ENCODE results near the gene DARS1. TPM values are rescaled to one million over a fixed set of nuclear protein-coding genes. Genes with fewer than 3 reads are reported as not detected.

Gene DARS1
- total and polyA plus RNA-seq, 9 donors, result 55.2 to 79.5 (median 69.7) TPM

DNA sequence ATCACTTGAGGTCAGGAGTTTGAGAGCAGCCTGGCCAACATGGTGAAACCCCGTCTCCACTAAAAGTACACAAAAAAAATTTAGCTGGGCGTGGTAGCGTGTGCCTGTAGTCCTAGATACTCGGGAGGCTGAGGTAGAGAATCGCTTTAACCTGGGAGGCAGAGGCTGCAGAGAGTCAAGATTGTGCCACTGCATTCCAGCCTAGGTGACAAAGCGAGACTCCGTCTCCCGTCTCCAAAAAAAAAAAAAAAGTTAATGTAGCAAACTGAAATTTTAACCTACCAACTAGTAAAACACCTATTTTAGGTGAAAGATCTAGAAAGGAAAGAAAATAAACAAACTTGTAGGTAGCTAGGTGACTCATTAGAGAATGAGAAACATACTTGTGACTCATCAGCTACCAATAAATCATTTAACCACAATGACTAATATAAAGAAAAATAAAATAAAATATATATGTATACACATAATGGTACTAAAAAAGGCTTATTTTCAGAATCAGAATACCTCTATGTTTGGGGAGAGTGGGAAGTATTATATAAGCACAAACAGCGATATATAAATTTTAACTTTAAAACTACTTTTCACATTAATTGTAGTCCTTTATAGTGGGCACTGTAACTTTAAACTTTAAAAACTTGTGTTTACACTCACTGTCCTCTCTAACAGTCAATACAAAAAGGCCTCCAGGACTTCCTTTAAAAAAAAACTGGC is 36.6 kb downstream of the DARS1 start:
- DNase-seq, result no peak
- Histone ChIP-seq H3K9me3 (no peaks in the 10 kb centered on the region), H3K4me1 (ENCODE audit: insufficient read depth) (peaks cover 3% of the 10 kb centered on the region), H3K36me3 (no peaks in the 10 kb centered on the region), H3K27ac (no peak overlapping the region), H3K27me3 (no peaks in the 10 kb centered on the region), H3K4me3 (no peak overlapping the region)
- intact Hi-C loops (cut with DNase I), result no loop called here
- TF ChIP-seq EP300 (IDR thresholded peaks at IDR 0.05) (no peak), POLR2A (IDR thresholded peaks at IDR 0.05) (no peak)
- TF ChIP-seq, protein P1, sequence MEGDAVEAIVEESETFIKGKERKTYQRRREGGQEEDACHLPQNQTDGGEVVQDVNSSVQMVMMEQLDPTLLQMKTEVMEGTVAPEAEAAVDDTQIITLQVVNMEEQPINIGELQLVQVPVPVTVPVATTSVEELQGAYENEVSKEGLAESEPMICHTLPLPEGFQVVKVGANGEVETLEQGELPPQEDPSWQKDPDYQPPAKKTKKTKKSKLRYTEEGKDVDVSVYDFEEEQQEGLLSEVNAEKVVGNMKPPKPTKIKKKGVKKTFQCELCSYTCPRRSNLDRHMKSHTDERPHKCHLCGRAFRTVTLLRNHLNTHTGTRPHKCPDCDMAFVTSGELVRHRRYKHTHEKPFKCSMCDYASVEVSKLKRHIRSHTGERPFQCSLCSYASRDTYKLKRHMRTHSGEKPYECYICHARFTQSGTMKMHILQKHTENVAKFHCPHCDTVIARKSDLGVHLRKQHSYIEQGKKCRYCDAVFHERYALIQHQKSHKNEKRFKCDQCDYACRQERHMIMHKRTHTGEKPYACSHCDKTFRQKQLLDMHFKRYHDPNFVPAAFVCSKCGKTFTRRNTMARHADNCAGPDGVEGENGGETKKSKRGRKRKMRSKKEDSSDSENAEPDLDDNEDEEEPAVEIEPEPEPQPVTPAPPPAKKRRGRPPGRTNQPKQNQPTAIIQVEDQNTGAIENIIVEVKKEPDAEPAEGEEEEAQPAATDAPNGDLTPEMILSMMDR (IDR thresholded peaks at IDR 0.05), result no peak
- WGBS, 3 donors, result 90 to 94% (median 92%) methylated on average over 9 of the region's 9 CpGs

DNA sequence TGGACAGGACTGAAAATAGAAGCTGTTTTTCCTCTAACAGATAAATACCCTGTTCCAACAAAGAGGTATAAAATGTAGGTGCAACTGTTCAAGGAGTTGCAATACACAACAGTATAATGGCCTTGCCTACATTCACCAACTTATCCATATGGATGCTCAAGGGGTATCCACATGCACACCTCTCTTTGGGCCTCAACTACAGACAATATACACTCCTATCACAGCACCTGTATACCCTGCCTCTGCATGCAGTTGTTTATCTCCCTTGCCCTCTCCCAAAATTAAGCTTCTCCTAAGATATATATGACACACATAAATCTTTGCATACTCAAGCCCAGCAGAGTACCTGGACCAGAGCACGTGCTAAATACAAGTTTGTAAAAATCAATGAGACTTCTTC is 37.3 kb downstream of the DARS1 start:
- no peak overlapping the region for H3K4me3 ChIP-seq
- H3K36me3 ChIP-seq, result no peaks in the 10 kb centered on the region
- H3K27ac ChIP-seq, result no peak overlapping the region
- no peak for TF ChIP-seq EP300 (IDR thresholded peaks at IDR 0.05)
- TF ChIP-seq, protein P1 (IDR thresholded peaks at IDR 0.05), result no peak
- no peak for TF ChIP-seq POLR2A (IDR thresholded peaks at IDR 0.05)
- WGBS, 3 donors, result 88 to 100% (median 97%) methylated on average over 1 of the region's 1 CpG
- intact Hi-C loops (cut with DNase I), result no loop called here
- no peaks in the 10 kb centered on the region for H3K27me3 ChIP-seq
- H3K4me1 ChIP-seq (ENCODE audit: insufficient read depth), result peaks cover 3% of the 10 kb centered on the region
- H3K9me3 ChIP-seq, result no peaks in the 10 kb centered on the region
- DNase-seq, result no peak

DNA sequence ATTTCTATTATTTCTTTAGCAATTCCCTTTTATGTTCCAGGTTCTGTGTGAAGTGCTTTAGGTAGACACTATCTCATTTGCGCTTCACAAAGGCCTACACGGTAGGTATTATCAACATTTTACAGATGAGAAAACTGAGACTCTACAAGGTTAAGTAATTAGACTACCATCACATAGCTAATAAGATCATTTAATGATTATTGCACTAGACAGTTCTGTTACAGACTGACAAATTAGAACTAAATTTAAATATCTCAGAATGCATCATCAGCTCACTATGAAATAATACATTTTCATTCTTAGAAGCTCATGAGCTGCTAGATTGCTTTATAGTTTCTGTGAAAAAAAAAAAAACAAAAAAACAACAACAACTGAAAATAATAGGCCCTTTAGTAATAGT is 37.9 kb downstream of the DARS1 start:
- Histone ChIP-seq H3K4me3 (no peak overlapping the region), H3K27me3 (no peaks in the 10 kb centered on the region), H3K4me1 (ENCODE audit: insufficient read depth) (peaks cover 3% of the 10 kb centered on the region), H3K27ac (no peak overlapping the region), H3K9me3 (no peaks in the 10 kb centered on the region), H3K36me3 (no peaks in the 10 kb centered on the region)
- TF ChIP-seq POLR2A (IDR thresholded peaks at IDR 0.05) (no peak), EP300 (IDR thresholded peaks at IDR 0.05) (no peak)
- TF ChIP-seq, protein P1 (IDR thresholded peaks at IDR 0.05), result no peak
- 95 to 98% (median 95%) methylated on average over 2 of the region's 2 CpGs for WGBS, 3 donors
- intact Hi-C loops (cut with DNase I), result no loop called here
- no peak for DNase-seq

DNA sequence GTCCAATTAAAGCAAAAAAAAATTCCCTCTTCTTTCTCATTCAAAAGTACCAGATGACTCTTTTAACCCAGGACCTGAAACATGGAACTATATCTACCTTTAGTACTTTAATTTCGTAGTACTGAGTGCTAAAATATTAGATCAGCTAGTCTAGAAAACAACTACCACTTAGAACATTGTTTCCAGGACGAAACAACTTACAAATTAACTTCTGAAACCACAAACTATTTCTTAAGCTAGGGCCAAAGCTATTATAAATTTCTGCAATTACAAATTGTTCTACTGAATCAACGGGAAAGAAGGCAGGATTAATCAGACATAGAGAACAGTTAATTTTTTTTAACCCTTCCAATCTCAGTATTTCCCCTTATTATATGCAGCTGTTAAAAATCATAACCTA is 39.9 kb downstream of the DARS1 start:
- Histone ChIP-seq H3K9me3 (no peaks in the 10 kb centered on the region), H3K27me3 (no peaks in the 10 kb centered on the region), H3K4me3 (no peak overlapping the region), H3K36me3 (no peaks in the 10 kb centered on the region), H3K27ac (no peak overlapping the region), H3K4me1 (ENCODE audit: insufficient read depth) (peaks cover 3% of the 10 kb centered on the region)
- no peak for DNase-seq
- TF ChIP-seq POLR2A (IDR thresholded peaks at IDR 0.05), result no peak
- TF ChIP-seq, protein P1 (IDR thresholded peaks at IDR 0.05), result no peak
- no peak for TF ChIP-seq EP300 (IDR thresholded peaks at IDR 0.05)
- WGBS, 3 donors, result 32 to 50% (median 41%) methylated on average over 3 of the region's 3 CpGs
- intact Hi-C loops (cut with DNase I), result no loop called here
